IPS-NIHi7 (cell line): ENCODE data around the gene CACNA1B.

Experiments used
- DNase-seq: peaks from one replicate; pipeline ENCODE4 v3.0.0; 2012; ENCODE audit warnings: mixed read lengths; ENCODE audit errors: extremely low spot score

CACNA1B gene

GRCh38 chr9:137877506-137878122 is at the start of gene CACNA1B:
Gene CACNA1B (plus strand): TSS chr9:137877782. CDS start chr9:137877934, 152 bp downstream.
- peak; percentile 95 for DNase-seq

GRCh38 chr9:137827908-137828526 is 49.6 kb upstream of the CACNA1B start:
- no peak for DNase-seq

- DNase-seq: peak; percentile 89
Measured at GRCh38 chr9:137828527-137829259, 48.9 kb upstream of the CACNA1B start.

- no peak for DNase-seq
Measured at GRCh38 chr9:137829260-137829996, 48.2 kb upstream of the CACNA1B start.

GRCh38 chr9:137832191-137832700 is 45.3 kb upstream of the CACNA1B start:
- no peak for DNase-seq

GRCh38 chr9:137832830-137833590 is 44.6 kb upstream of the CACNA1B start:
- no peak for DNase-seq

- no peak for DNase-seq
Measured at GRCh38 chr9:137833721-137834613, 43.6 kb upstream of the CACNA1B start.

- no peak for DNase-seq
Measured at GRCh38 chr9:137834846-137835546, 42.6 kb upstream of the CACNA1B start.

- no peak for DNase-seq
Measured at GRCh38 chr9:137836151-137836830, 41.3 kb upstream of the CACNA1B start.

GRCh38 chr9:137836831-137837241 is 40.7 kb upstream of the CACNA1B start:
- no peak for DNase-seq

GRCh38 chr9:137837345-137838278 is 40.0 kb upstream of the CACNA1B start:
- DNase-seq: no peak

GRCh38 chr9:137838576-137838975 is 39.0 kb upstream of the CACNA1B start:
- DNase-seq: no peak

- no peak for DNase-seq
Measured at GRCh38 chr9:137843355-137843754, 34.2 kb upstream of the CACNA1B start.

GRCh38 chr9:137851516-137852267 is 25.9 kb upstream of the CACNA1B start:
- DNase-seq: no peak

GRCh38 chr9:137853392-137853995 is 24.1 kb upstream of the CACNA1B start:
- no peak for DNase-seq

GRCh38 chr9:137860361-137860760 is 17.2 kb upstream of the CACNA1B start:
- DNase-seq: no peak
